HepG2 (cell line): Measurements from ENCODE around the gene CSH1. TPM values are rescaled to one million over a fixed set of nuclear protein-coding genes. Genes with fewer than 3 reads are reported as not detected.

Source experiments
- CEBPB ChIP-seq: IDR thresholded peaks from 2 replicates; pipeline ENCODE4 v1.6.1; 2011; ENCODE audit warnings: low read depth, low read length, improper control_type of control experiment, borderline replicate concordance
- DMAP1 ChIP-seq: IDR thresholded peaks from 2 replicates; pipeline ENCODE4 v1.6.1; 2016
- DRAP1 ChIP-seq: IDR thresholded peaks from 2 replicates; pipeline ENCODE4 v1.6.1; 2016; ENCODE audit warnings: missing genetic modification reagents, missing compliant biosample characterization
- ELF1 ChIP-seq: sonication (generic); formaldehyde crosslinking; IDR thresholded peaks from 2 replicates; pipeline ENCODE4 v1.4.0; 2020; ENCODE audit warnings: missing genetic modification reagents
- GABPA ChIP-seq, 2 experiments: IDR thresholded peaks; 2 replicates each; pipeline ENCODE4 v1.6.1; 2011 to 2016; ENCODE audit warnings: low read depth in 2 of 2, low read length in 1 of 2, missing biosample characterization in 1 of 2, missing genetic modification characterization in 1 of 2
- GABPB1 ChIP-seq: IDR thresholded peaks from 2 replicates; pipeline ENCODE4 v1.6.1; 2016; ENCODE audit warnings: mild to moderate bottlenecking, missing genetic modification reagents, moderate library complexity, missing compliant biosample characterization
- GTF3A ChIP-seq: sonication (generic); formaldehyde crosslinking; conservative IDR thresholded peaks from 2 replicates; pipeline ENCODE4 v1.4.0; 2020; ENCODE audit warnings: mild to moderate bottlenecking, missing genetic modification reagents
- HNRNPLL ChIP-seq: fragments of 200-400 bp; formaldehyde crosslinking; IDR thresholded peaks from 2 replicates; pipeline ENCODE4 v1.6.1; 2017; ENCODE audit warnings: mild to moderate bottlenecking, low read depth, low read length; ENCODE audit not compliant: poor library complexity, severe bottlenecking
- ISL2 ChIP-seq: sonication (generic); formaldehyde crosslinking; IDR thresholded peaks from 2 replicates; pipeline ENCODE4 v1.5.0; 2020; ENCODE audit warnings: missing genetic modification reagents
- MAFG ChIP-seq: sonication (generic); formaldehyde crosslinking; IDR thresholded peaks from 2 replicates; pipeline ENCODE4 v1.5.1; 2020; ENCODE audit warnings: mild to moderate bottlenecking, missing genetic modification reagents
- MAX ChIP-seq: IDR thresholded peaks from 2 replicates; pipeline ENCODE4 v1.6.1; 2012; ENCODE audit warnings: inconsistent platforms
- NBN ChIP-seq: fragments of 450-650 bp; conservative IDR thresholded peaks from 2 replicates; pipeline ENCODE4 v1.6.1; 2017
- PRMT3 ChIP-seq: sonication (generic); formaldehyde crosslinking; IDR thresholded peaks from 2 replicates; pipeline ENCODE4 v1.8.1; 2022; ENCODE audit warnings: low read depth, mild to moderate bottlenecking, moderate library complexity, missing genetic modification reagents, borderline replicate concordance
- SNRNP70 ChIP-seq: fragments of 200-400 bp; formaldehyde crosslinking; IDR thresholded peaks from 2 replicates; pipeline ENCODE4 v1.6.1; 2017; ENCODE audit warnings: mild to moderate bottlenecking, low read depth, low read length, moderate library complexity
- SP5 ChIP-seq: IDR thresholded peaks from 2 replicates; pipeline ENCODE4 v1.6.1; 2016; ENCODE audit warnings: low read depth, borderline replicate concordance
- THAP11 ChIP-seq: IDR thresholded peaks from 2 replicates; pipeline ENCODE4 v1.6.1; 2016; ENCODE audit warnings: missing biosample characterization, missing genetic modification reagents
- TRAFD1 ChIP-seq: sonication (generic); formaldehyde crosslinking; IDR thresholded peaks from 2 replicates; pipeline ENCODE4 v1.5.1; 2020; ENCODE audit warnings: missing genetic modification reagents, mild to moderate bottlenecking, borderline replicate concordance
- U2AF2 ChIP-seq: fragments of 200-400 bp; formaldehyde crosslinking; IDR thresholded peaks from 2 replicates; pipeline ENCODE4 v1.6.1; 2017; ENCODE audit warnings: low read depth, mild to moderate bottlenecking, low read length
- ZNF263 ChIP-seq: sonication (generic); formaldehyde crosslinking; IDR thresholded peaks from 2 replicates; pipeline ENCODE4 v1.4.0; 2020; ENCODE audit warnings: missing genetic modification reagents
- ZNF280D ChIP-seq: sonication (generic); formaldehyde crosslinking; IDR thresholded peaks from 2 replicates; pipeline ENCODE4 v1.5.1; 2020; ENCODE audit warnings: mild to moderate bottlenecking, missing genetic modification reagents
- ZNF3 ChIP-seq: IDR thresholded peaks from 2 replicates; pipeline ENCODE4 v1.7.0; 2017; ENCODE audit warnings: inconsistent platforms
- ZNF382 ChIP-seq: sonication (generic); formaldehyde crosslinking; IDR thresholded peaks from 2 replicates; pipeline ENCODE4 v1.5.0; 2020; ENCODE audit warnings: missing genetic modification reagents, mild to moderate bottlenecking, borderline replicate concordance
- ZNF790 ChIP-seq: sonication (generic); formaldehyde crosslinking; IDR thresholded peaks from 2 replicates; pipeline ENCODE4 v1.8.0; 2022; ENCODE audit warnings: missing genetic modification reagents, mild to moderate bottlenecking, borderline replicate concordance
- polyA plus RNA-seq, 8 experiments: library from polyadenylated mRNA; depleted of rRNA in 3 of 8; stranded (reverse) in 7 of 8; unstranded in 1 of 8; fragments of >200 nt; fragmentation: Illumina TruSeq in 4 of 8; extraction: Trizol in 4 of 8; gene quantifications; 2 replicates each; pipeline versions ENCODE4 v1.2.1 to v1.2.3, GENCODE V29; 2011 to 2016; ENCODE audit warnings: low read depth in 4 of 8, missing spikeins in 1 of 8, mixed read lengths in 1 of 8; ENCODE audit not compliant: insufficient read depth in 1 of 8
- total RNA-seq, 5 experiments: library from RNA; depleted of rRNA; stranded (reverse); fragments of >200 nt; fragmentation: Illumina TruSeq; extraction: Trizol; gene quantifications; 2 replicates each; pipeline ENCODE4 v1.2.3, GENCODE V29; 2016; ENCODE audit warnings: low read depth in 1 of 5

CSH1 gene
- total and polyA plus RNA-seq, 2 of the 13 experiments (the other 11 are each of a cell fraction or from before 2014, with no cell fraction given) = not detected

GRCh38 chr17:63927464-63928171, 31.2 kb upstream of the CSH1 start (continued):
- TF ChIP-seq GABPA (IDR thresholded peaks at IDR 0.05; ENCODE audit: low read depth, low read length) (0 out of 2 replicates have a peak, but pooled peaks have one; percentile 12), GABPA (CRISPR knock-in tag; IDR thresholded peaks at IDR 0.05; ENCODE audit: low read depth) (peak; percentile 57), GTF3A (CRISPR knock-in tag) (no peak), GABPB1 (CRISPR knock-in tag) (peak; percentile 53), U2AF2 (no peak), NBN (no peak), SNRNP70 (no peak), TRAFD1 (CRISPR knock-in tag) (no peak), ZNF790 (CRISPR knock-in tag) (no peak), MAX (peak; percentile 42; the same call in 1 of the 2 replicates), ZNF3 (CRISPR knock-in tag) (no peak), ZNF382 (no peak), ZNF263 (peak; percentile 92), ELF1 (no peak), HNRNPLL (no peak), MAFG (CRISPR knock-in tag) (no peak), ZNF280D (CRISPR knock-in tag) (no peak), CEBPB (no peak), PRMT3 (CRISPR knock-in tag) (no peak), SP5 (CRISPR knock-in tag) (no peak), DRAP1 (CRISPR knock-in tag) (no peak), THAP11 (CRISPR knock-in tag) (no peak), DMAP1 (CRISPR knock-in tag) (no peak), ISL2 (no peak)
